ENCODE data around the gene OGFR.
A peak's percentile ranks its signal among the peaks of the same experiment; 100 is the strongest.

OGFR gene

DNA sequence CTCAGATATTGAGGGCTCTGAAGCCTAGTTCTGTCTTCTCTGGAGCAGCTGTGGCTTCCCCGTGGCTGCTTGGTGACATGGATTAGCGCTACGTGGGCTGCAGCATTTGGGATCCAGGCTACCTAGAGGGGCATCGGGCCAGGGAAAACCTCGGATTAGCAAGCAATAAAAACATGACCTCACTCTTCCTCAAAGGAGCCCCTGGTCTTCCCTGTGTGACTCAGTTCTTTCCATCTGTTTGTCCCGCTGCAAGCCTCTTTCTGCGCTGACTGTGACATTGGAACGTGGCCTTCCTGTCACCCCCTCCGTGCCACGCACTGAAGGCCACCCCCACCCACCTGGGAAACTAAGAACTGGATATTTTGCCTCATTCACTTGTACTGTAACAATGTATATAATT, 4.8 kb upstream of the OGFR start:
- DNase-seq (ENCODE audit: low read depth, low spot score), result no peak

DNA sequence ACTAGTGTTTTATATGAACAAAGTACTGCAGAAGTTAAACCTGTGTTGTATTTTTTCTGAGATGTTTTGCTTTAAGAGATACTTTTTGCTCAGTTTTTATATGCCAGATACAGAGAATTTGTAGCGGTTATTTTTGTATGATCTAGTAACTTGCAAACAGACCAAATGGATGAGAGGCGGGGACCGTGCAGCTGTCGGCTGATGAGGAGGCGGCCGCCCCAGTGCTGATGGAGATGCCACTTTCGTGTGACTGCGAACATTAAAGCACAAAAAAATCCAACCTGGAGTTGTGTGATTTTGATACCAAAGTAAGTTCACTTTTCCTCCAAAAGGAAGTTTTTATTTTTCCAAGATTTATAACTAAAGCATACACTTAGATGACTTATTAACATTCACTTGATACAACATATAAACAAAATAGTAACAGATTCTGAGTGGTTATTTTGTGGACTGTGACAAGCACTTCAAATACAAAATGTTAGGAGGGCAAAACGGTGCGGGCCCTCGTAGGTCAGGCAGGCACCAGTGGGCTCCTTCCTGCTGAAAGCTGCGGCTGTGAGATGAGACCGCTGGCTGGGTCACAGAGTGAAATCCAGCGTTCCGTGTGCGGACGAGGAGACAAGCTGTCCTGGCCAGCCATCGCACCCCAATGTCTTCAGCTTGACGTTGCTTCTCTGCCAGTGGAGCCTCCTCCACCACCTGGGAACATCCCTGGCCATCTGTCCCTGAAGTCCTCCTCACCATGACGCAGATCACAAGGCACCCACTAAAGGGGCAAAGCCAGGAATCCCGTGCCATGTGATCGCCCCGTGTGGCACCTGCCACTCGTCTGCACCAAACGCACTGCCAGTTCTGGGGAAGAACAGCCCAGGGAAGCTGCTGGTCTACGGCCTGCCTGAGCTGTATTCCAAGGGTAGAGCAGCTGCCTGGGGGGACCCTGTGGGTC, 4.0 kb upstream of the OGFR start:
- no peak for DNase-seq (ENCODE audit: low read depth, low spot score)

DNA sequence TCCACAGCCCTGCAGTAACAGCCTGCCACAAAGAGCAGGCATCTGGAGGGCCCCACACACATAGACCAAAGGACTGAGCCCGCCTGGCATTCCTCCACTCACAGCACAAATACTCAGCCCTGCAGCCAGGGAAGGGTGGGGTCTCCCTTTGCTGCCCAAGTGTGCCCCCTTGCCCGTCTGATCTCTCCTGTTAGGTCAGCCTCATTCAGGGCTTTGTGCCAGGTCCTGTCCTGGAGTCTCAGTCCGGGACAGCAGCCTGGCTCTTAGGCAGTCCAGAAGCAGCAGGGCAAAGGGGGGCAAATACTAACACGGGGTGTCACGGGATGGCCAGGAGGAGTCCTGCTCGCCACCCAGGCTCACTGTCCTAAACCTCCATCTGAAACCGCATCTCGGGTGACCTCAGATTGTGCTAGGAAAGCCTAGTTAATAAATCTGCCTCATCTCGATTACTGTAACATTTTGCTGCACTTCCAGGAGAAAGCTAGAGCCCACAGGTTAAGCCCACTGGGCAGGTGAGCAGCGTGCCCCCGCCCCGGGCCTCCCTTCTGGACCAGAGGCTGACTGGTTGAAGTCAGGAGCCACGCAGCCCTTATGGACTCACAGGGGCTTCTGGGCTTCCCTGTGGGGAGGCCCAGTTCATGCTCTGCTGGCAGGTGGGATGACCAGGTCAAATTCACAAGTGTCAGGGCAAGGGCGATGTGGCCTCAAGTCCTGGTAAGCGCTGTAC, 3.2 kb upstream of the OGFR start:
- DNase-seq (ENCODE audit: low read depth, low spot score), result no peak

DNA sequence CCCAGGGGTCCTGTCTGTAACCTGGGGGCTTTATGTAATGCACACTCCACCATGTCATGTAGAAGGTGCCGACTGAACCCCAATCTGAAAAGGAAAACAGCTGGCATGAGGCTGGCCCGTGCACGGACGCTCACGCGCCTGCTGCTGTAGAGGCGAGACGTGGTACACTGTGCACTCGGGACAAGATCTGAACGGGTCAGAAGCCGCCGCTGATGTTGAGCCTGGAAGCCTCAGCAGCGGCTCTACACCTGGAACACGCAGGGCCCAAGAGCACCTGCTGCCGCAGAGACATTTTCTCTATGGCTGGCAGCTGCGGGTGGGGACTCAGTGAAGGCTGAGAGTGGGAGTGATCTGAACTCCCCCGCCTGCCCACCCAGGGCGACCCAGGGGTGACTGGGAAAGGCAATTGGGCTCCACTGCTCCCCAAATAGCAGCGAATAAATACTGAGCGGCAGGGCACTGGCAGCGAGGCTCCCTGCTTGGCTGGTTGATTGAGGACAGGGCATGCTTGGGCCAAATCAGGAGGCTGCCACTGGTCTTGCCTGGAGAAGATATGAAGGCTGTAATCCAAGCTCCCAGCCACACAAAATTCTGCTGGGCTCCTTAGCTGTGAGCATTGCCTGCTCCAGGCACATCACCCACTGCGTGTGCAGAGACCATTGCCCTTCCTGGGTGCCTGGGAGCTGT, 2.5 kb upstream of the OGFR start:
- no peak for DNase-seq (ENCODE audit: low read depth, low spot score)

DNA sequence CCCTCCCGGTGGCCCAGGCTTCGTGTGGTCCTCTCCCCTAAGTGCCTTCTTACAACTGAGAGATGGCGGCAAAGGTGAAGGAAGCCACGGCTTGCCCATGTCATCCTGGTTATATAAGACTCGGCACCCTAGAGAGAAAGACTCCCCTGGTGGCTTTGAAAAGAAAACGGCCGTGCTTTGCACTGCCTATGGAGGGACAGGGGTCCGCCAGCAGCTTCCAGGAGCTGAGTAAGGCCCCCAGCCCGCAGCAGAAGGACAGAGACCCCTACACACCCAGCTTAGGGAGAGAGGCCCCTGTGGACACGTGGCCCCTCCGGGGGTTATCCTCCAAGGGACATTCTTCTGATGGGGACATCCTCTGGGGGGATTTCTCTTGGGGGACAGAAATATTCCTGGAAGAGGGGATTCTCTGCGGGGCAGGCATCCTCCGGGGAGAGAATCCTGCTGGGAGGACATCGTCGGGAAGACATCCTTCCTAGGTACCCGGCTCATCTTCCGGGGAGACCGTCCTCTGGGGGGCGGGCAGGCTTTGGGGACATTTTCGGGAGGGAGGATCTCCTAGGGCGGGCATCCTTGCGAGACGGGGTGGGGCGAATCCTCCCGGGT, 511 bp upstream of the OGFR start:
- DNase-seq (ENCODE audit: low read depth, low spot score), result no peak

GRCh38 chr20:62805155-62805710, 598 bp downstream of the OGFR start:
- DNase-seq (ENCODE audit: low read depth, low spot score), result no peak

DNA sequence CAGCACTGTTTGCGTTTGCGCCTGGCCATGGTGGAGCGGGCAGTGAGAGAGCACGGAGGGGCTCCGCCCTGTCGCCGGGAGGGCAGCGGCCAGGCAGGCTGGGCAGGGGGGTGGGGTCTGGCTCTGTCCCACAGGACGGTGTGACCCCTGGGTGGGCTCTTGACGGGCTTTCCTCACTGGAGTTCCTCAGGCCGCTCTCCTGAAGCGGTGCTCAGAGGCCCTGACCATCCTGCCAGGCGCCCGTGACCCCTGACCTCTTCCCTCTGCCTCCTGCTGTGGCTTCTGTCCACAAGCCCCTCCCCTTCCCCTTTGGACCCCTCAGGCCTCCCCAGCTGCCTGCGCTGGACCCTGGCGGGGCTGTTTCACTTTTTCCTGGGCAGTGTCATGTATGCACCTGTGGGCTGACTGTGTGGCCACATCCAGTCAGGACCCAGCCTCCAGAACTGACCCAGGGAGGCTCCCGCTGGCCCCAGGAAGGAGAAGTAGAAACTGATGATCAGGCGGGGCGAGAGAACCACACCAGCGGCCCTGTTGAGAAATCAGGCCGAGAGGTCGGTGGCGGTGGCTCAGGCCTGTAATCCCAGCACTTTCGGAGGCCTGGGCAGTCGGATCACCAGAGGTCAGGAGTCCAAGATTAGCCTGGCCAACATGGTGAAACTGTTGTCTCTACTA, 1.2 kb downstream of the OGFR start:
- no peak for DNase-seq (ENCODE audit: low read depth, low spot score)

DNA sequence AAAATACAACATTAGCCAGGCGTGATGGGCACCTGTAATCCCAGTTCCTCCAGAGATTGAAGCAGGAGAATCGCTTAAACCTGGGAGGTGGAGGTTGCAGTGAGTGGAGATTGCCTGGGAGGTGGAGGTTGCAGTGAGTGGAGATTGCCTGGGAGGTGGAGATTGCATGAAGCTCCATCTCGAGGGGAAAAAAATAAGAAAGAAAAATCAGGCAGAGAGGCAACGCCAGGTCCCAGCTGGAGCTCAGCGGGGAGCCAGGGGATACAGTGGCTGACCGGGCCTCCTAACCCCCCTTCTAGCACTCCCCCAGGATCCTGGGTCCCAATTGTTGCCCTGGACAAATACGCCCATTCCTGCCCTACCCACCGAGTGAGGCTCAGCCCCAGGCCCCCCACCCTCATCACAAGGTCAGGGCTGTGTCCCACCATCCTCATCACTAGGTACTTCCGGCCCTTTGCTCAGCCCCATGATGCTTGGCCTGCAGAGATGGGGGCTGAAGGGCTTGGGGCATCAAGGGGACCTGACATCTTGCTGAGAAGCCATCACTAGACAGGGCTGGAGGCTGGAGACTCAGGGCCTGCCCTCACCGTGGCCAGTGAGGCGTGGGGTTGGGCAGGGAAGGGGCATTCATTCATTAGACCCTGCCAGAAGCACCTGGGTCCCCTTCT, 1.9 kb downstream of the OGFR start:
- DNase-seq (ENCODE audit: low read depth, low spot score), result no peak

DNA sequence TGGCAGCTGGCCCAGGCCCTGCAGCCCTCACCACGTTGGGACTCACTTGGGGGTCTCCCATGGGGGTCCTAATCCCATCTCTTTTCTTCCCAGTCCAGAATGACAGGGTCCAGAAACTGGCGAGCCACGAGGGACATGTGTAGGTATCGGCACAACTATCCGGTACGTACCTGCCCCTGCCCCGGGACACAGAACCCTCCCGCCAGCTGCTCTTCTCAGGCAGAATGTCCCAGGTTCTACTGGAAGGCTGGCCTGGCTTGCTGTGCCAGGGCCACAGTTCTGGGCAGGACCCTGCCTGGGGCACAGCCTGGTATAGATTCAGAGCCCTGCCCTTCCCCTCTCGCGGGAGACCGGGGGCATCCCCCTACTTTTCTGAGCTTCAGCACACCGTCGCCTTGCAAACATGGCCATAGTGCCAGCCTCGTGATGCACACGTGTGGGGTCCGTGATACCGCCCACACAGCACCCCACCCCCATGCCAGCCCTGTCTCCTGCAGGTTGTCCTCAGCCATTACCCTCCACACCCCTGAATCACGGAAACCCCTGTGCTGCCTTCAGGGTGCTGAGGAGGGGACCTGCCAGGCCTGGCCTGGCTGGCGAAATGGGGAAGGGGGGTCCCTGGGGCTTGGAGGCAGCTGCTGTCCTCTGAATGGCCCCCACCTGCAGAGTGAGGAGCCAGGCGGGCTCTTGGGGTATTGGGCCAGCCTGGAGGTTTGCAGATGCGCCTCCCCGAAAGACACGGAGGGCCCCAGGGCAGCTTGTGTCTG, 3.0 kb downstream of the OGFR start:
- DNase-seq (ENCODE audit: low read depth, low spot score), result no peak

DNA sequence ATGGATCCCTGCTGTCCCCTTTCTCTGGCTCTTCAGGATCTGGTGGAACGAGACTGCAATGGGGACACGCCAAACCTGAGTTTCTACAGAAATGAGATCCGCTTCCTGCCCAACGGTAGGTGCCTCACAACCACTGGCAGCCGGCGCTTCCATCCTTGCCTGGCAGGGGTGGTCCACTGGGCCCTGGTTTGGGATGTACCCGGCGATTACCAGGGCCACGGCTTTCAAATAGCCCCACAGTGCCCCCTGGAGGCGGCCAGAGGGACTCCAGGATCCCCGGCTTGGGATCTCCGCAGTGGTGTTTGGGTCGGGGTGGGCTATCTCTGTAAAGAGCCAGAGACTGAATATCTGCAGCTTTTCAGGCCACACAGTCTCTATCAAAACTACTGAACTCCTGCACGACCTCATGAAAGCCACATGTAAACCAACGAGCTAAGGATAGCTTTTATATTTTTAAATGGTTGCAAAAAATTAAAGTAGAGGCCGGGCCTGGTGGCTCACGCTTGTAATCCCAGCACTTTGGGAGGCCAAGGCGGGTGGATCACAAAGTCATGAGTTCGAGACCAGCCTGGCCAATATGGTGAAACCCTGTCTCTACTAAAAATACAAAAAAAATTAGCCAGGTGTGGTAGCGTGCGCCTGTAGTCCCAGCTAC, 3.7 kb downstream of the OGFR start:
- DNase-seq (ENCODE audit: low read depth, low spot score), result peak; percentile 62

- no peak for DNase-seq (ENCODE audit: low read depth, low spot score)
These were observed 5.1 kb downstream of the OGFR start for GRCh38 chr20:62809530-62810428.

DNA sequence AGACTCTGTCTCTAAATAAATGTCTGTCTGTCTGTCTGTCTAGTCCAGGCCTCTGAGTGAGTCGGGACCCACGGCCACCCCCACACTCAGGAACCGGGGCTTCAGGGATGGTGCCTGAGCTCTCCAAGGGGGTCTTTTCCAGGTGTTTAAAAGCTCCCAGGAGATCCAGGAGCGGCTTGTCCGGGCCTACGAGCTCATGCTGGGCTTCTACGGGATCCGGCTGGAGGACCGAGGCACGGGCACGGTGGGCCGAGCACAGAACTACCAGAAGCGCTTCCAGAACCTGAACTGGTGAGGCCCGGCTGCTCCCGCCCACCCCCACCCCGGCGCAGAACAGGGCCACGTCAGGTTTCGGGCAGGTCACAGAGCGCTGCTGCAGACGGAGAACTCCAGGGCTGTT, 6.7 kb downstream of the OGFR start:
- no peak for DNase-seq (ENCODE audit: low read depth, low spot score)

- no peak for DNase-seq (ENCODE audit: low read depth, low spot score)
These were observed 7.1 kb downstream of the OGFR start for GRCh38 chr20:62811720-62812119.

GRCh38 chr20:62812181-62812906, 7.7 kb downstream of the OGFR start:
- no peak for DNase-seq (ENCODE audit: low read depth, low spot score)

DNA sequence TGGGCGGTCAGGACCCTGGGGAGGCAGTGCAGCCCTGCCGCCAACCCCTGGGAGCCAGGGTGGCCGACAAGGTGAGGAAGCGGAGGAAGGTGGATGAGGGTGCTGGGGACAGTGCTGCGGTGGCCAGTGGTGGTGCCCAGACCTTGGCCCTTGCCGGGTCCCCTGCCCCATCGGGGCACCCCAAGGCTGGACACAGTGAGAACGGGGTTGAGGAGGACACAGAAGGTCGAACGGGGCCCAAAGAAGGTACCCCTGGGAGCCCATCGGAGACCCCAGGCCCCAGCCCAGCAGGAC, 8.2 kb downstream of the OGFR start:
- no peak for DNase-seq (ENCODE audit: low read depth, low spot score)

GRCh38 chr20:62813588-62813987, 9.0 kb downstream of the OGFR start:
- no peak for DNase-seq (ENCODE audit: low read depth, low spot score)

DNA sequence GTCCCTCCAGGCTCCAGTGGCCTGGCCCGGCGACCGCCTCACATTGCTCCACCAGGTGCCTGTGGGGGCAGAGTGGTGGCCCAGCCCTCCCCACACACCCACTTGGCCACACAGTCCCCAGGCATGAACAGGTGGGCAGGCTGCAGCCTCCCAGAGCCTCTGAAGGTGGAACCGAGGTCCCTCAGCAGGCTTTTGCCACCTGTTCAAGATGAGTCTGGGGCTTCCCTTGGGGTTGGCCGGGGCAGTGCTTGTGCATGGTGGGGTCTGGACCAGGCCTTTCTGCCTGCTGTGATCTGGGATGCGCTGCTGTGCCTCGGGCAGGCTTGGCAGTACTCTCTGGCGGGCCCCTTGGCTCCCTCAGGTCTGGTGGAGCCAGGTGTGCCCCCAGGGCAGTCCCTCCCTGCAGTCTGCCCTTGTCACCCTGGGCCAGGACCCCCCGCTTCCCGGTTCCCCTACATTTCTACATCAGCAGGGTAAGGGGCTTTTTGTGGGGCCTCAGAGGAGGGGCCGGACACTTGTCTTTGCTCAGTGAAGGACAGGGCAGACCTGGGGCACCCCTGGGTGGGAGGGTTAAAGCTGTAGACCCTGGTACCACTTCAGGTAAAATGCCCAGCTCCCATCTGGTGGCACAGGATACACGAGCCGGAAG, 9.5 kb downstream of the OGFR start:
- no peak for DNase-seq (ENCODE audit: low read depth, low spot score)

Measured in activated CD4-positive, CD25-positive, alpha-beta regulatory T cell treated with anti-CD3 and anti-CD28 coated beads, Interleukin-2, amount 50 U/mL, for 16 hours (primary cell).